ENCODE measurements around the gene GNAZ. TPM values are rescaled to one million over a fixed set of nuclear protein-coding genes. Genes with fewer than 3 reads are reported as not detected.

GNAZ gene
- total and polyA plus RNA-seq, 2 of the 8 experiments (the other 6 are each of a cell fraction or from before 2014, with no cell fraction given), result 6.6 to 9.6 TPM

DNA sequence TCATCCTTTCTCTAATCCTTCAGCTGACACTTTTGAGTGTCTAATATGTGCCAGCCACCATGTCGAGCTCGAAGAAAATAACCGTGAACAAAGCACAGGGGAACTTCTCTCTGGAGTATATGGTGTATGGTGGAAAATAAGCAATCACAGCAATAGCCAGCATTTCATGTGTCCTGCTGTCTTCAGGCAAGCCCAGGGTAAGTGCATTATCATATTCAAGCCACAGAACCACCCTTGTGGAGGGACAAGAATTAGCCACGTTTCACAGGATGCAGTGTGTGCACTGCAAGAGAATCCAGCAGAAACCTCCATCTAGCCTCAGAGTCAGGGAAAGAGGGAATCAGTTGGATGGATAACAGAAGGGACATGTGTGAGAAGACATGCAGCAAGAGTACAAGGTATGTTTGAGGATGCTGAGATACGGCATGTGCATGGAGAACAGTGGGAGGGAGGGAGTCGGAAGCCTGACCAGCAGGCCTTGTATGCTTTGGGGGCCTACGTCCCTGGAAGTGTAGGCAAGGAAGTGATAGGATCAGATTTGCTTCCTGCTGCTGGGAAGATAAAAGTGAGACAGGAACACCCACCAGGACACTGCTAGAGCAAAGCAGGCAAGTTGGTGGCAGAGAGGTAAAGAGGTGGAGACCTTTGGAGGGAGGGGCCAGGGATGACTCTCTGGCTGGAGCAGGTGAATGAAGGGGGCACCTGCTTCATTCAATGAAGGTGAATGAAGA, 14.7 kb upstream of the GNAZ start:
- Histone ChIP-seq H3K79me2 (ENCODE audit: control insufficient read depth in 1 of 2, insufficient read depth in 2 of 2, low read length in 2 of 2) (no peaks in the 10 kb centered on the region), H4K91ac (replicated peaks; ENCODE audit: insufficient read length, low read length) (no peak overlapping the region)
- POLR2A ChIA-PET (ENCODE audit: partially characterized antibody), result no interaction called here
- TF ChIP-seq, protein P1, sequence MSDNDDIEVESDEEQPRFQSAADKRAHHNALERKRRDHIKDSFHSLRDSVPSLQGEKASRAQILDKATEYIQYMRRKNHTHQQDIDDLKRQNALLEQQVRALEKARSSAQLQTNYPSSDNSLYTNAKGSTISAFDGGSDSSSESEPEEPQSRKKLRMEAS (IDR thresholded peaks at IDR 0.05), result no peak
- no peak for TF ChIP-seq BRCA1 (IDR thresholded peaks at IDR 0.05; ENCODE audit: low read depth, low read length)
- no peak for TF ChIP-seq TCF12 (IDR thresholded peaks at IDR 0.05; ENCODE audit: low read depth, low read length)
- TF ChIP-seq HDAC2 (IDR thresholded peaks at IDR 0.05; ENCODE audit: borderline replicate concordance in 1 of 2, low read depth in 2 of 2, low read length in 2 of 2), result no peak
- TF ChIP-seq RFX5 (IDR thresholded peaks at IDR 0.05; ENCODE audit: borderline replicate concordance, low read depth, low read length), result no peak
- TF ChIP-seq CHD1 (IDR thresholded peaks at IDR 0.05; ENCODE audit: low read depth, low read length), result no peak
- TF ChIP-seq POU5F1 (IDR thresholded peaks at IDR 0.05; ENCODE audit: low read depth, low read length), result no peak
- TF ChIP-seq FOSL1 (IDR thresholded peaks at IDR 0.05; ENCODE audit: insufficient read depth, low read depth, low read length), result no peak
- TF ChIP-seq SIX5 (IDR thresholded peaks at IDR 0.05; ENCODE audit: low read depth, low read length), result no peak
- no peak for TF ChIP-seq ZNF274 (IDR thresholded peaks at IDR 0.05; ENCODE audit: borderline replicate concordance, extremely low read depth, low read length)
- TF ChIP-seq BCL11A (IDR thresholded peaks at IDR 0.05; ENCODE audit: low read depth in 2 of 2, low read length in 2 of 2), result no peak
- TF ChIP-seq GABPA (IDR thresholded peaks at IDR 0.05; ENCODE audit: borderline replicate concordance, insufficient read depth, low read length), result no peak
- TF ChIP-seq EP300 (IDR thresholded peaks at IDR 0.05; ENCODE audit: borderline replicate concordance in 1 of 2, low read depth in 2 of 2, low read length in 2 of 2), result no peak

More for the DNA sequence above, 14.7 kb upstream of the GNAZ start:
- H2AFZ ChIP-seq (ENCODE audit: low read length), result no peak overlapping the region
- no peak overlapping the region for H3K4ac ChIP-seq (replicated peaks; ENCODE audit: insufficient read length, low read depth, low read length)
- FAIRE-seq, result no peak
- H2BK120ac ChIP-seq (replicated peaks; ENCODE audit: low read depth, low read length), result no peak overlapping the region
- no peaks in the 10 kb centered on the region for H3K4me1 ChIP-seq (replicated peaks in 1 of 4; ENCODE audit: control insufficient read depth in 3 of 4, insufficient read depth in 4 of 4, low read length in 3 of 4)
- H3K23ac ChIP-seq (ENCODE audit: insufficient read length), result no peak overlapping the region
- H3K9ac ChIP-seq (replicated peaks in 1 of 4; ENCODE audit: extremely low read depth in 1 of 4, low read depth in 3 of 4, low read length in 3 of 4), result no peak overlapping the region
- no peaks in the 10 kb centered on the region for H3K9me3 ChIP-seq (ENCODE audit: insufficient read depth in 2 of 2, low read depth in 1 of 2, low read length in 1 of 2)
- H2BK20ac ChIP-seq (ENCODE audit: low read length), result no peak overlapping the region
- H2AK5ac ChIP-seq (ENCODE audit: low read depth, low read length), result no peak overlapping the region
- H3K4me3 ChIP-seq (ENCODE audit: extremely low read depth in 1 of 4, insufficient read depth in 2 of 4, low read depth in 3 of 4, low read length in 4 of 4), result no peak overlapping the region
- no peaks in the 10 kb centered on the region for H3K36me3 ChIP-seq (ENCODE audit: control insufficient read depth in 2 of 4, insufficient read depth in 4 of 4, low read length in 3 of 4)
- DNase-seq (ENCODE audit: low read depth in 1 of 2, low spot score in 2 of 2), result peak in 1 of 2 experiments; percentile 10
- no peak overlapping the region for H4K8ac ChIP-seq (ENCODE audit: extremely low read depth, insufficient read depth, low read length)
- no peak overlapping the region for H2BK5ac ChIP-seq (ENCODE audit: low read depth, low read length)
- no peak overlapping the region for H2BK12ac ChIP-seq (ENCODE audit: low read depth, low read length)
- no peak overlapping the region for H3K4me2 ChIP-seq (ENCODE audit: insufficient read depth in 1 of 2, low read depth in 2 of 2, low read length in 2 of 2)
- no peaks in the 10 kb centered on the region for H4K20me1 ChIP-seq (replicated peaks in 1 of 2; ENCODE audit: control insufficient read depth in 1 of 2, insufficient read depth in 2 of 2, low read length in 2 of 2)
- no peak overlapping the region for H3K27ac ChIP-seq (ENCODE audit: low read depth, low read length)
- no peaks in the 10 kb centered on the region for H3K79me1 ChIP-seq (ENCODE audit: low read depth, low read length)
- H4K5ac ChIP-seq (ENCODE audit: insufficient read length, low read depth, low read length), result no peak overlapping the region
- 87% methylated on average over 7 of the region's 7 CpGs; no CpG with 5 or more reads in 1 of the 2 experiments for WGBS, 2 experiments (ENCODE audit: extremely low coverage in 1 of 2, insufficient coverage in 1 of 2, insufficient read length in 1 of 2, insufficient replicate concordance in 2 of 2, low coverage in 1 of 2, low lambda C conversion rate in 2 of 2, missing lambda C conversion rate in 1 of 2)
- H3K56ac ChIP-seq (replicated peaks; ENCODE audit: insufficient read length, low read depth, low read length), result no peak overlapping the region
- no peak overlapping the region for H3K18ac ChIP-seq (ENCODE audit: extremely low read depth, low read length)
- no peaks in the 10 kb centered on the region for H3K23me2 ChIP-seq (ENCODE audit: low read depth, low read length)
- H3K14ac ChIP-seq (ENCODE audit: insufficient read length), result no peak overlapping the region
- CTCF ChIA-PET (ENCODE audit: partially characterized antibody), result no interaction called here
- H3K27me3 ChIP-seq (replicated peaks in 1 of 4; ENCODE audit: control insufficient read depth in 3 of 4, extremely low read depth in 1 of 4, insufficient read depth in 3 of 4, low read length in 3 of 4), result peaks cover 0 to 7% (median 4%) of the 10 kb centered on the region in 4 experiments; a peak in 4 of 7 replicates
- no peak overlapping the region for H2BK15ac ChIP-seq (ENCODE audit: low read length)
